Progenitor cell of endocrine pancreas (in vitro differentiated cells): ENCODE results near the gene PAFAH1B1. TPM values are rescaled to one million over a fixed set of nuclear protein-coding genes. Genes with fewer than 3 reads are reported as not detected.
"Not testable (repeated sequence)": the region's sequence is repeated elsewhere in the genome, so short reads cannot be mapped to it uniquely, and the experiment has no call there.

ENCODE experiments used
- DNase-seq: peaks from one replicate; pipeline ENCODE4 v3.0.0; 2021; ENCODE audit warnings: low spot score; ENCODE audit not compliant: unreplicated experiment
- H3K27ac Mint-ChIP-seq: 2 replicates; pipeline ENCODE4 v1.8.0; 2021; ENCODE audit warnings: mild to moderate bottlenecking, moderate library complexity, mixed read lengths
- H3K27me3 Mint-ChIP-seq: 2 replicates; pipeline ENCODE4 v1.8.0; 2021; ENCODE audit warnings: mixed read lengths
- H3K36me3 Mint-ChIP-seq: 2 replicates; pipeline ENCODE4 v1.8.0; 2022; ENCODE audit warnings: mixed read lengths; ENCODE audit not compliant: insufficient read depth
- H3K4me1 Mint-ChIP-seq: 2 replicates; pipeline ENCODE4 v1.8.0; 2021; ENCODE audit warnings: low read depth, mixed read lengths
- H3K4me3 Mint-ChIP-seq: 2 replicates; pipeline ENCODE4 v1.8.0; 2021; ENCODE audit warnings: low read depth, mild to moderate bottlenecking, moderate library complexity, mixed read lengths
- H3K9me3 Mint-ChIP-seq: 2 replicates; pipeline ENCODE4 v1.8.0; 2021; ENCODE audit warnings: low read depth, mixed read lengths
- CTCF ChIP-seq: fragments of 200-600 bp; sonication (generic); IDR thresholded peaks from one replicate; pipeline ENCODE4 v1.5.0; 2021; ENCODE audit warnings: antibody characterized with exemption, mild to moderate bottlenecking; ENCODE audit not compliant: unreplicated experiment
- long read RNA-seq: library from polyadenylated mRNA; unstranded; transcript quantifications from one replicate; pipeline ENCODE4 v2.0.0, GENCODE V29; 2020
- total RNA-seq: library from RNA; stranded (reverse); gene quantifications from 2 replicates; pipeline ENCODE4 v1.2.1, GENCODE V29; 2021

PAFAH1B1 gene
- total RNA-seq, result 138 and 140 TPM in 2 replicates
- long read RNA-seq, full-length matches to known transcripts, result 26 of 66 reads
- long read RNA-seq, partial matches to known transcripts, result 5 of 66 reads
- long read RNA-seq, other reads (novel, unspliced or antisense), result 35 of 66 reads

- Mint-ChIP-seq H3K4me3 (peak within 1 kb of the TSS; percentile 92), H3K36me3 (no peaks in the 10 kb centered on the region), H3K27me3 (no peaks in the 10 kb centered on the region), H3K9me3 (no peaks in the 10 kb centered on the region), H3K4me1 (peaks cover 27% of the 10 kb centered on the region), H3K27ac (peak within 1 kb of the TSS; percentile 97)
- DNase-seq, result peak; percentile 93
- no peak for TF ChIP-seq CTCF
These were observed at the start of gene PAFAH1B1 for GRCh38 chr17:2592971-2593820. Gene PAFAH1B1 (plus strand): TSS chr17:2593654. CDS start chr17:2638289, 44,635 bp downstream.

DNA sequence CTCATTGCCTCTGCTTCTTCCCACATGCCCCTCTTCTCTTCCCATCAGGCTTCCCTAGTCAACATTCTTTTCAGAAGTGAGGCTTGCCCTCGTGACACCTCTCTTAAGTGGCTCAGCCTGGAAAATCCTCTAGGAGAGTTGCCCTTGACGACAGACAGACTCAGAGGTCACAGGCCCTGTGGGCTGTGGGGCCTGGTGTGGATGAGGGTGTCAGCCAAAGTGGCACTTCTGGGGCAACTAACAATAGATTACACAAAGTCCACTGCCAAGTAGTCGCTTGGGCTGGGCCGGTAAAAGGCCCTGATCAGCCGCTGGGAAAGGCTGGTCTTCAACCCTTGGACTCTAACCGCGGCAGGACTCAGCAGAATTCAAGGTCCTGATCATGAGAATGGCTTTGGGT, 48.1 kb upstream of the PAFAH1B1 start:
- no peaks in the 10 kb centered on the region for H3K27me3 Mint-ChIP-seq
- H3K4me3 Mint-ChIP-seq, result no peak overlapping the region

DNA sequence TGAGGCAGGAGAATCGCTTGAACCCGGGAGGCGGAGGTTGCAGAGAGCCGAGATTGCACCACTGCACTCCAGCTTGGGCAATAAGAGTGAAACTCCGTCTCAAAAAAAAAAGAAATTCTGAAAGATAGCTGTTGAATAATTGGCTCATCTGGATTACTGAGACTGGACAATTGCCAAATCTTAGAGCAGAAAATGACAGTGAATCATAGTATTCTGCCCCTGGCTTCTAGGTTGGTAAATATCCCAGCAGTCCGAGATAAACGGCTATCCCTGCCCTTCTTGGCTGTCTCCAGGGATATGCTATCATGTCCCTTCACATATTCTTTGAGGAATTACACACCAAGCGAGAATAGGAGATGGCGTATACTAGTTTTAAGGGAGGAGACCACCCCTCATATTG, 46.3 kb upstream of the PAFAH1B1 start:
- Mint-ChIP-seq H3K27me3 (no peaks in the 10 kb centered on the region), H3K4me1 (peaks cover 2% of the 10 kb centered on the region), H3K9me3 (no peaks in the 10 kb centered on the region), H3K4me3 (no peak overlapping the region), H3K36me3 (no peaks in the 10 kb centered on the region), H3K27ac (no peak overlapping the region)
- TF ChIP-seq CTCF, result no peak
- DNase-seq, result no peak

More for the DNA sequence above, 48.1 kb upstream of the PAFAH1B1 start:
- no peak for TF ChIP-seq CTCF
- no peak for DNase-seq
- Mint-ChIP-seq H3K36me3 (no peaks in the 10 kb centered on the region), H3K27ac (no peak overlapping the region), H3K4me1 (peaks cover 2% of the 10 kb centered on the region), H3K9me3 (no peaks in the 10 kb centered on the region)

- H3K4me1 Mint-ChIP-seq, H3K9me3 Mint-ChIP-seq, H3K4me3 Mint-ChIP-seq, H3K27ac Mint-ChIP-seq, DNase-seq, H3K36me3 Mint-ChIP-seq, H3K27me3 Mint-ChIP-seq: not testable (repeated sequence)
These were observed 45.4 kb upstream of the PAFAH1B1 start for GRCh38 chr17:2548026-2548425.

GRCh38 chr17:2549392-2550211, 43.9 kb upstream of the PAFAH1B1 start:
- no peak overlapping the region for H3K27ac Mint-ChIP-seq
- no peaks in the 10 kb centered on the region for H3K36me3 Mint-ChIP-seq

More at GRCh38 chr17:2549392-2550211, 43.9 kb upstream of the PAFAH1B1 start:
- DNase-seq, result no peak
- Mint-ChIP-seq H3K4me3 (no peak overlapping the region), H3K27me3 (no peaks in the 10 kb centered on the region), H3K9me3 (no peaks in the 10 kb centered on the region), H3K4me1 (peaks cover 2% of the 10 kb centered on the region)
- TF ChIP-seq CTCF, result no peak
